ENCODE measurements around the gene CFHR4.

GRCh38 chr1:196861429-196861828, 26.4 kb upstream of the CFHR4 start:
- no peak for TF ChIP-seq CTCF (IDR thresholded peaks at IDR 0.05; ENCODE audit: low read length)
- no peak for TF ChIP-seq EZH2 (IDR thresholded peaks at IDR 0.05; ENCODE audit: borderline replicate concordance, low read length)
